Activated CD8-positive, alpha-beta memory T cell treated with anti-CD3 and anti-CD28 coated beads for 24 hours (primary cell): ENCODE data around the gene GSG1L.

ENCODE experiments used
- DNase-seq: peaks from one replicate; pipeline ENCODE4 v3.0.0-alpha.2; 2020

Gene GSG1L

DNA sequence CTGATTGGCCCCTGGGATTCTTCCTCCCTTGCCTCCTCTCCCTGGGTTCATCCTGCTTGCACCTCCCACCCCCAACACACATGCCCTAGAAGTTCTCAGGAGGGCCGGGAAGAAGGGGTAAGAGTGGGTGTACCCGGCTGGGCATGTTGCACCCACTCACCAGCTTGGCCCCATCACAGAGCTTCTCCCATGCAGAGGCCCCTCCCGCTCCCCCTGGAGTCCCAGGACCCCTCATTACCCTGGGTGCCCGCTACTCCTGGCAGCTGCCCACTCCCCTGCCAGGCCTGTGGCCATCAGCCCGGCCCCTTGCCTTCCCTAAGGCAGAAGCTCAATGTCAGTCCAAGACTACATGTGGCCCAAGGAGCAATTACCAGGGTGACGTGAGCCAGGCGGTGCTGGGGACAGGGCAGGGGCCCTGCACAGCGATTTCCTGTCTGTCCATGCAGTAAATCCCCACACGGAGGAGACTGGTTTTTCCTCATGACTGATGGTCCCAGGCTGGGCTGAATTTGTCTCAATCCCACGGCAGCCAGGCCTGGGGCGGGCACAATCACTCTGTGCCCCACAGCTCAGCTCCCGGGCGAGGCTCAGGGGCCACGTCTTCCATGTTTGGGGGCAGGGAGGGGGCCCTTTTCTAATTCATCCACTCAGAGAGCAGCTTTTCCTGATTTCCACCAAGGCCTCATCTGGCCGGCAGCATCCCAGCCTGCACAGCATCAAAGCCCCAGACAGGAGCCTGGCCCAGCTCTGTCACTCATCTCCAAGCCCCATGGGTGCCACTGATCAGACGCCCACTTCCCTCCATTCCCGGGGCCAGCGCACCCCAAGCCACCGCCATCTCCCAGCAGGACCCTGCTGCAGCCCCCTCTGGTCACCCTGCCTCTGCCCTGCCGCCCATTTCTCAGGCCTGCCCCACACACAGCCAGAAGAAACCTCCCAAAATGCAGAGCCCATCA lies 278.9 kb downstream of the GSG1L start:
- DNase-seq, result no peak

DNA sequence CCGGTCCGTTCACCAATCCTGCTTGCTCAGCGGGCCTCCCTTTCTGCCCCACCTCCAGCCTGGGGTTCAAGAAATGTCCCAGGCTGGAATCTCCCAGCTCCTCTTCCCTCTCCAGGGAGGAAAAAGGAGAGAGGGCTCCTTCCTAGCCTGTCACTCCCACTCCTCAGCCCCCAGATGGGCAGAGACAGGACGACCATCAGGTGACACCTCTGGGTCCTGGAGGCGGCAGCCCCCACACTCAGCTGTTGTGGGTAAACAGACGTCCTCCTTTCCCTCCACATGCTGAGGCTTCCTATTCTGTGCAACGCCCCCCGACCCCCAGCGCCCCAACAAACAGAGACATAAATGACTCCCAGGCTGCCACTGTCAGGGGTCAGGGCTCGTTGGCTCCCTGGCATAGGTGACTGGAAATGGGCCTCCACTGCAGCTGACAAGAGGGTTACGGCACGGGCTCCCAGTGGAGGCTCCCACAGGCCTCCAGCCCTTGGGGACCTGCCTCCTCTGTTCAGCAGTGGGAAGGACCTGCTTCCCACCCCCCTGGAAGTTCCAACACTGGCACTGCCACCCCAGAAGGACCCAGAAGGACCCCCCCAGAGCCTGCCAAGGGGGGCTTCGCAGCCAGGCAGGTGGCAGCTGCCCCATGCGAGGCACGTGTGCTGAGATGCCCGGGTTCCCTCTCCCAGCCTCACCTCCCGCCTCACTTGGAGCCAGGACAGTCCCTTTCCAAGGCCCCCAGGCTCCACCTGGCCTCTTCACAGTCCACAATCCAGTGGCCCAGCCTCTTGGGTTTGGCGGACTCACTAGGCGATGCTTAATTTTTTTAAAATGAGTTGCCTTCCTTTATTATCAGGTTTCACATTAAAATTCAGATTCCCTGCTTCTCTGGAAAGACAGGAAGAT lies 281.3 kb downstream of the GSG1L start:
- no peak for DNase-seq

GRCh38 chr16:27781195-27781524 lies 282.4 kb downstream of the GSG1L start:
- DNase-seq, result no peak

- DNase-seq, result no peak
Measured at GRCh38 chr16:27780468-27781194, 282.9 kb downstream of the GSG1L start.

- no peak for DNase-seq
Measured at GRCh38 chr16:27779641-27780164, 283.8 kb downstream of the GSG1L start.

DNA sequence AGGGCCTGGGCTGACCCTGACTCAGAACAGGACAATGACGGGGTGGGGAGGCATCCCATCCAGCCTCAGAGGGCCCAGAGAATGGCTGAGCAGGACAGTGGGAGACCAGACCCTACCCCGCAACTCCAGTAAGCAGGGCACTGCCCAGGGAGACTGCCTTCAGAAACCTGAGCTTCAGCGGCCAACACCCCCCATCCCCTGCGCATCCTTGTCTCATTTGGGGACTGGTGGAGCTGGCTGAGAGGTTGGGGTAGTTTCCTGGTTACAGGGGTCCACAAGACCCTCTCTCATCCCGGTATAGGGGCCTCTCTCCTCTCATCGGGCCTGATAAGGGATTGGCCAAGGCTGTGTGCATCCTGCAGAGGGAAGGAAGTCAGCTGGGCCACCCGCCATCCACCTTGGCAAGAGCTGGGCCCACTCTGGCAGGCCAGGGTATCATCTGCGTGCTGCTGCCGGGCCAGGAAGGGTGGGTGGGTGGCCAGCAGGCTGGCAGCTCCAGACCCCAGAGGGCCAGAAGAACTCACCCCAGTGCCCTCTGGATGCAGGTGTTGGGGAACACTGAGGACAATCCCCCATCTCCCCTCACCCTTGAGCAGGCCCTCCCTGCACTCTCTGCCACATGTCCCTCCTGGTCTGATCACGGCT lies 284.5 kb downstream of the GSG1L start:
- no peak for DNase-seq

DNA sequence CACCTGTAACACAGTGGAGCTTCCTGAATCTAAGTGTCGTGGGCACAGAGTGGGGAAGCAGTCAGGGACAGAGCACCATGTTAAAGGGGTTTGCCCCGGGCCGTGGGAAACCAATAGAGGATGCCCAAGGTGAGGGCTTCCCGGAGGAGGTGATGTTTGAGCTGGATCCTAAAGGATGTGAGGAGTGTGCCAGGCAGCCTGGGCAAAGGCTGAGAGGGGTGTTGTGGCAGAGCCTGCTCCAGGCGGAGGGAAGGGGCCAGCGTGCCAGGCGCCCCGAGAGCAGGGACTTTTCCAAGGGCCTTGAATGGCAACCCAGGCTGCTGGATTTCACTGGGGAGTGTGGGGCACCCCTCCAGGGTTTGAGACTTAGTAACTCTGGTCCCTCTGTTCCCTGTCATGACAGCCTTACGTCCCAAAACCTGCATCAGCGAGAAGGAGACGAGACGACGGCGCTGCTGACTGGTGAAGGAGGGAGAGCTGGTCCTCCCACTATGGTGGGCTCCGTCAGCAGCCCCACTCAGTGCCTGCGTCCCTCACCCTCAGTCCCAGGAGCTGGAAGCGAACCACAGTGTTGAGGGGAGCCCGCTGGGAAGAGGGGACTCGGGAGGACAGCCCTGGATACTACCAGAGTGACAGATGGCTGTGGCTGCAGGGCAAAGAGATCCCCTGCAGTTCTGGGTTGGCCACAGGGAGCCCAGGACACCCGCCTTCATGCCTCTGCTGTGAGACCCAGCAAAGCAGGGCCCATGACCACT lies 285.2 kb downstream of the GSG1L start:
- no peak for DNase-seq

DNA sequence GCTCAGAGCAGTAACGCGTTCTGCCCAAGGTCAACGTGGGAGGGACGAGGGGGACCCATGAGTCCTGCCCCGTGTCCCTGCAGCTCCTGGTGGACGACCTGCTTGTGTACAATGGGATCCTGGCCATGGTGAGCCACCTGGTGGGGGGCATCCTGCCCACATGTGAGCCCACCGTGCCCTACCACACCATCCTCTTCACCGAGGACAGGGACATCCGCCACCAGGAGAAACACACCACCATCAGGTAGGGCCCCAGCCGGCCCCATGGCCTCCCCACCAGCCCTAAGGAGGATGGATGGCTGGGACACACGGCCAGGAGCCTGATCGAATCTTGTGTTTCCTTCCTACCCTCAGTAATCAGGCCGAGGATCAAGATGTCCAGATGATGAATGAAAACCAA lies 286.0 kb downstream of the GSG1L start:
- no peak for DNase-seq

DNA sequence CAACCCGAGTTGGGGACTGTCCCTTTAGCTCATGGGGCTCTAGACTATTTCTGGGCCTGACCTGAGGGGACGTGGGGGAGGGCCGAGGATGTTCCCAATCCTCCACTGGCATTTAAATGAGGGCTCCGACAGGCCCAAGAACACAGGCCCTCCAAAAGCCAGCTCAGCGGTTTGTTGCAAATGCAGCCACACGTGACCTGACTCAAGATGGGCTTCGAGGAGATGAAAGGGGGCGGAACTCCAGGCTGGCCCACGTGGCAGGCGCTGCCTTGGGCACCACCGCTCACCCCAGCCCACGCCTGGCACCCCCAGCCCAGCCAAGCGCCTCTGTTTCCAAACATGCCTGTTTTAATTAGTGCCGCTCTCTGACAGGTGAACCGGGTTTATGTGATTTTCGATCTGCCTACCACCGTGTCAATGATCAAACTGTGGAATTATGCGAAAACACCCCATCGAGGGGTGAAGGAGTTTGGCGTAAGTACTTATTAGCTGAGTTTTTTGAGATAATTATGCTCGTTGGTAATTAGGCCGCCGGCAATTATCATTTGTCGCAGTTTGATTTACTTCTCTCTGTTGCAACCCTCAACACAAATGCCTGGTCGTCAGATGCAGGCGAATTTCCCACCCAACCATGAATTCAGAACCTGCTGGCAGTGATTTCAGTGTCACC lies 286.8 kb downstream of the GSG1L start:
- DNase-seq, result no peak

DNA sequence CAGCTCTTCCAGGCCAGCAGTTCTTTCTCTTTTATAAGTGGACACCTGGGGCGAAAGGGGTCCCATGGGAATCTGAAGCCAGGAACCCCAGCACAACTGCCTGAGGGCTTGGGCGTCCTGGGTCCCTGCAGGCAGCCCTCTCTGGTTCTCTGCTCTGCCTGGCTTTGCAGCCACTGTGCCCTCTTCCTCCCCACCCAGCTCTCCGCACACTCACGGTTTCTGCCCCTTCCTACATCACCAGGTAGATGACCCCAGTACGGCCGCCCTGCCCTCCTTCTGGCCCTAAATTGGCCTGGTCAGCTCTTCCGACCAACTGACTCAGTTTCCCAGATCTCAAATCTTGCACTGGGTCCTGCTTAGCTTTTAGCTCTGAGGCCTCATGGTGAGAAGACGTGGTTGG lies 288.3 kb downstream of the GSG1L start:
- no peak for DNase-seq

DNA sequence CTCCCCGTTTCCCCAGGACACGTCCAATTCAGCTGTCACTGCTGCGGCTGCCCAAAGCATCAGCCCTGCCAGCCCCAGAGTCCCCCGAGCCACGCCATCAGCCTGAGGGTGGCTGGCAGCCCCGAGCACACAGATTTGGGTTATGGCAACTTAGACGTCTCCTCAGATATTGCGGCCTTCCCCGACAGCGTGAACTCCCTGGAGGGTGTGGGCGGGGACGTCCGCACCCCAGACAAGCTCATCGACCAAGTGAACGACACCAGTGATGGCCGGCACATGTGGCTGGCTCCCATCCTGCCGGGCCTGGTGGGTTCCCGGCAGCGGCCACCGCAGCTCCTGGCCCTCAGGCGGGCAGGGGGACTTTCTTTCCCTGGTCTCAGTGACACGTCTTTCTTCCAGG lies 288.7 kb downstream of the GSG1L start:
- DNase-seq, result no peak

- DNase-seq, result no peak
Measured at GRCh38 chr16:27773344-27773743, 290.2 kb downstream of the GSG1L start.

GRCh38 chr16:27772093-27772825 lies 291.3 kb downstream of the GSG1L start:
- no peak for DNase-seq

DNA sequence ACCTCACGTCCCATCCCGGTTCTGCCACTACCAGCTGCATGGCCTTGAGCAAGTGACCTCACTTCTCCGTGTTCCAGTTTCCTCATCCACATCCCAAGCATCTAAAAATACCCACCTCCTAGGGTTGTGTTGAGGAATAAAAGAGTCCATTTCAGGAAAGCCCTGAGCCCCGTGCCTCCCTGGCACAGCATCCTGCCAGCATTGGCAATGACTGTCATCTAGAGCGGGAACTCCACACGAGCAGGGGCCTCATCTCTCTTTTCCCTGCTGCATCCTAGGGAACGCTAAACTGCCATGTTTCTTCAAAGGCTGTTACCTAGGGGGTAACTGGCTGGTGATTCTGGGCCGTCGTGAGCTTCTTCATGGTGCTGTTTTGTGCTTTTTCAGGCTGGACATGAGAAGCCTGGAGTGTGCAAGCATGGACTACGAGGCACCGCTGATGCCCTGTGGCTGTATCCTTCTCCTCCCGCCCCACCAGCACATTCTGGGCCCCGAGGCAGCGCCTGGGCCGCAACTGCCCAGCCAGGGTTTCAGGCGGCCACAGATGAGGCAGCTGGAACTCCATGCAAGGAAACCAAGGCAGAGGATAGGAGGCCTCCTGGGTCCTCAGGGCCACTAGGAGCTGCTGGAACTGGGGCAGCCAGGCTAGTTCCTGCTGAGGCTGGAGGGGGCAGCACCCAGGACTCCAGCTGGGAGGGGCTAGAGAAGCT lies 292.2 kb downstream of the GSG1L start:
- no peak for DNase-seq

DNA sequence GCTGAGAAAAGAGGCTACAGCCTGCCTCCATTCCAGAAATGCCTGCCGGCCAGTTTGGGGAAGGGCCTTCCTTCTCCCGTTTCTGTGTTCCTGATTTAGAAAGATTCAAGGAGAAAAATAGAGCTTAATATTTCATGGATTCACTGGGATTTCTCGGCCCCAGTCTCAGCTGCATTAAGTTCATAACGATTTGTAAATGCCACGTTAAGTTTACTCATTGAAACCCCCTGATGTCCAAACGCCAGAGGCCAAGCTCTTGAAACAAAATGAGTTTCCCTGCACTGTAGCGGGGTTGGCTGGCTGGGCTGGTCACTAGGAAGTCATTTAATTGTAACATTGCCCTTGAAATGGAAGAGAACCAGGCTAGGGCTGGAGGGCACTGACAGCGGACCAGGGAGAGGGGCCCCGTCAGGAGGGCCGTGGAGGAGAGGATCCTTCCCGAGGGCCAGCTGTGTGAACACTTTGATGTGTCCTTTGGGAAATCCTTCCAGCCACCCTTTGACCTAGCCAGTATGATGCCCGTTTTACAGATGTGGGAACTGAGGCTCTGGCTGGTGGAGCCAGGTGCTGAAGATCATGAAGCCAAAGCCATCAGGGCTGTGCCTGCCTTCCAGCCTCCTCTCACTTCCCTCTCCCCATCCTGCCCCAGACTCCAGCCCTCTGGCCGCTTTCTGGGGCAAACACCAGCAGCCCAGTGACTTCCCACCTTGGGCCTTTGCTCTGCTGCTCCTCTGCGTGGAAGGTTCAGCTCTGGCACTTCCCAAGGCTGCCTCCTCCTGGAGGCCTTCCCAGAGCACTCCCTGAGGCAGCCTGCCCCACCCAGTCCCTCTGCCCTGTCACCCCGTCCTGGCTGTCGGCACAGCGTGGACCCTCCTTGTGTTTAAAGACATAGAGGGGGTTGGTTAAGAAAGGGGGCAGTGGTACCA lies 293.0 kb downstream of the GSG1L start:
- DNase-seq, result no peak

GRCh38 chr16:27769561-27770255 lies 293.8 kb downstream of the GSG1L start:
- no peak for DNase-seq

GRCh38 chr16:27768651-27769272 lies 294.8 kb downstream of the GSG1L start:
- no peak for DNase-seq
